ENCODE results near the gene FHIT. TPM values are rescaled to one million over a fixed set of nuclear protein-coding genes. Genes with fewer than 3 reads are reported as not detected.

The FHIT gene
- total RNA-seq, 4 donors from 2014 or later: 1.6 to 12.9 (median 7.8) TPM

DNA sequence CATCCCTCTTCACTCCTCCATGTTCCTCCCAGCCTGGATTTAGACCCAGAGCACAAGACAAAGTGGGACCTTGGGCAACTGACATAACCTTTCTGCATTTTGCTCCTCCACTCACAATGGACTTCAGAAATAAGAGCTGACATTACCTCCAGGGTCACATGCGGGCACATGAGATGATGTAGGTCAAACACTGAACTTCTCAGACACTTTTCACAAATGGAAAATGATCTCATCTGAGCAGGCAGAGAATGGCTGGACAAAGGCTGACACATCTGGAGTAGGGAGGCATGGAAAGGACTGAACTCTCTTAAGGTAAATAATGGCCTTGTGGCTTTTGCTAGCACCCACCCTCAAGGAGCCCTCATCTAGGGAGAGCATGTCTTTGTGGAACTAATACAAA lies 1352.2 kb downstream of the FHIT start:
- no peak for DNase-seq (ENCODE audit: low spot score in 2 of 2)

DNA sequence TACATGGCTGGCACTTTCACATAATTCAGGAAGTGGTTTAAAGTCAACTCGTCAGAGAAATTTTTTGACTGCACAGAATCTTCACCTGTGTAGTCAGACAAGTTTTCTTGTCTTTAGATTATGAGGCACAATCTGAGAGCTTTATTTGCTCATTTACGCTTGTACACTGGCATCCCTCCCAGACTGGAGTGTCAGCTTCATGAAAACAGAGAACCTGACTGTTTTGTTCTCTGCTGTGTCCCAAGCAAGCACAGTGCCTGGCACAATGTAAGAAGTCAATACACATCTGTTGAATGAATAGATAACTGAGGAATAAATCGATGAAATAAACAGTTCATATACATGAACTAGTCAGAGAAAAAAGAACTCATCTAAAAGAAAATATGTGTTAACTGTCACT lies 1355.3 kb downstream of the FHIT start:
- Histone ChIP-seq H3K4me1 (no peaks in the 10 kb centered on the region), H3K27ac (no peak overlapping the region), H3K9me3 (no peaks in the 10 kb centered on the region), H3K27me3 (no peaks in the 10 kb centered on the region), H3K4me3 (no peak overlapping the region), H3K36me3 (no peaks in the 10 kb centered on the region)
- WGBS, 2 donors: 68 to 75% methylated on average over 3 of the region's 3 CpGs
- no peak for DNase-seq (ENCODE audit: low spot score in 2 of 2)
- TF ChIP-seq, protein P1, sequence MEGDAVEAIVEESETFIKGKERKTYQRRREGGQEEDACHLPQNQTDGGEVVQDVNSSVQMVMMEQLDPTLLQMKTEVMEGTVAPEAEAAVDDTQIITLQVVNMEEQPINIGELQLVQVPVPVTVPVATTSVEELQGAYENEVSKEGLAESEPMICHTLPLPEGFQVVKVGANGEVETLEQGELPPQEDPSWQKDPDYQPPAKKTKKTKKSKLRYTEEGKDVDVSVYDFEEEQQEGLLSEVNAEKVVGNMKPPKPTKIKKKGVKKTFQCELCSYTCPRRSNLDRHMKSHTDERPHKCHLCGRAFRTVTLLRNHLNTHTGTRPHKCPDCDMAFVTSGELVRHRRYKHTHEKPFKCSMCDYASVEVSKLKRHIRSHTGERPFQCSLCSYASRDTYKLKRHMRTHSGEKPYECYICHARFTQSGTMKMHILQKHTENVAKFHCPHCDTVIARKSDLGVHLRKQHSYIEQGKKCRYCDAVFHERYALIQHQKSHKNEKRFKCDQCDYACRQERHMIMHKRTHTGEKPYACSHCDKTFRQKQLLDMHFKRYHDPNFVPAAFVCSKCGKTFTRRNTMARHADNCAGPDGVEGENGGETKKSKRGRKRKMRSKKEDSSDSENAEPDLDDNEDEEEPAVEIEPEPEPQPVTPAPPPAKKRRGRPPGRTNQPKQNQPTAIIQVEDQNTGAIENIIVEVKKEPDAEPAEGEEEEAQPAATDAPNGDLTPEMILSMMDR (IDR thresholded peaks at IDR 0.05): no peak
- TF ChIP-seq POLR2A (IDR thresholded peaks at IDR 0.05): no peak
- TF ChIP-seq EP300 (IDR thresholded peaks at IDR 0.05): no peak

More for the DNA sequence above, 1352.2 kb downstream of the FHIT start:
- Histone ChIP-seq H3K4me1 (no peaks in the 10 kb centered on the region), H3K27me3 (no peaks in the 10 kb centered on the region), H3K27ac (no peak overlapping the region), H3K36me3 (no peaks in the 10 kb centered on the region), H3K9me3 (no peaks in the 10 kb centered on the region), H3K4me3 (no peak overlapping the region)
- 88 to 100% methylated on average over 1 of the region's 1 CpG for WGBS, 2 donors
- no peak for TF ChIP-seq EP300 (IDR thresholded peaks at IDR 0.05)
- TF ChIP-seq, protein P1 (IDR thresholded peaks at IDR 0.05): no peak
- TF ChIP-seq POLR2A (IDR thresholded peaks at IDR 0.05): no peak

DNA sequence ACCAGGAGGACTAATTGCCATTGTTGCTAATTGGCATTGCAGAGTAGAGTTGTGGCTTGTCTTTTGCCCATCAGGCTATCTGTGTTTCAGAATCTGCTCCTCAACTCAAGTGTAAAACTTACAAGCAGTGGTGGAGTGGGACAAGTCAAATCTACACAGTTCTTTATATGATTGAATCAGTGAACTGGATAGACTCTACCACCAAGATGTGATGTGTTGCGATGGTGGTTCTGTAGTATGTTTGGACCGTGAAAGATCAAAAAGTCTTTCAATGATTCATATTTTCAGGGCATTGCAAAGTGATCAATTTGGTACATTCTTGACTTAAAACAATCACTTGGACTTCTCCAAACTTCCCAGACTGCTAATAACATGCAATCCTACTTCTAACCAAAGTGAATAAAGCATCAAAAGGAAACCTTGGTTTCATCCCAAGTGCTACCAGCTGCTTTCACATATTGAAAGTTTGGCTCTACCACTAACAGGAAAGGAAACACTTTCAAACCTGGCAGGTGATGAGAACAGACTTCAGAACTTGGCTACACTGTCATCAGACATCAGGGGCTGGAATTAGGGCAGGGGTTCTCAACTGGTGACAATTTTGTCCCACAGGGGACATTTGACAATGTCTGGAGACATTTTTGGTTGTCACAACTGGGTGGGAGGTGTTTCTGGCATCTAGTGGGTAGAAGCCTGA lies 1356.7 kb downstream of the FHIT start:
- WGBS, 2 donors: 98% methylated on average over 2 of the region's 2 CpGs
- Histone ChIP-seq H3K4me1 (no peaks in the 10 kb centered on the region), H3K36me3 (no peaks in the 10 kb centered on the region), H3K9me3 (no peaks in the 10 kb centered on the region), H3K27ac (no peak overlapping the region), H3K4me3 (no peak overlapping the region), H3K27me3 (no peaks in the 10 kb centered on the region)
- DNase-seq (ENCODE audit: low spot score in 2 of 2): no peak
- TF ChIP-seq, protein P1 (IDR thresholded peaks at IDR 0.05): no peak
- TF ChIP-seq POLR2A (IDR thresholded peaks at IDR 0.05): no peak
- TF ChIP-seq EP300 (IDR thresholded peaks at IDR 0.05): no peak

DNA sequence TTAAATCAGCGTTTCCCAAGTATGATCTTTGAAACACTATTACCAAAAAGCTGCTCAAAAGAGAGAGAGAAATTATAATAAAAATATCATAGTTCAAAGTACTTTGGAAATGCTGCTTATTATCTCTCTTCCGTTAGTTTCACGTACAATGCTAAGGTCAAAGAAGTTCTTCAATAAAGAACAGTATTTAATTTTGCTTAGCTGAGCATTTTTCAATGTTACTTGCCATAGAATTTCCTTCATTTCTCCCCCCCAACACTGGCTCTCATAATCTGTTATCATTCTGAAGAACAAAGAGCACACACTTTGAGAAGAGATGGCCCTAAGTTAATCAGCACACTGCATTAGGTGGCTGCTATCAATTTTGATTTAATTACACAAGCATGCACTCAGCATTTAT lies 1360.6 kb downstream of the FHIT start:
- TF ChIP-seq EP300 (IDR thresholded peaks at IDR 0.05): no peak
- TF ChIP-seq, protein P1 (IDR thresholded peaks at IDR 0.05): no peak
- no peak for TF ChIP-seq POLR2A (IDR thresholded peaks at IDR 0.05)
- Histone ChIP-seq H3K36me3 (no peaks in the 10 kb centered on the region), H3K4me1 (no peaks in the 10 kb centered on the region), H3K27ac (no peak overlapping the region), H3K27me3 (no peaks in the 10 kb centered on the region), H3K9me3 (no peaks in the 10 kb centered on the region), H3K4me3 (no peak overlapping the region)
- DNase-seq (ENCODE audit: low spot score in 2 of 2): no peak
- whole genome bisulfite sequencing, 2 donors: 80 to 90% methylated on average over 3 of the region's 3 CpGs

GRCh38 chr3:59886790-59887189 lies 1364.5 kb downstream of the FHIT start:
- no peaks in the 10 kb centered on the region for H3K27me3 ChIP-seq
- 82 to 86% methylated on average over 1 of the region's 1 CpG for WGBS, 2 donors
- H3K36me3 ChIP-seq: no peaks in the 10 kb centered on the region
- no peaks in the 10 kb centered on the region for H3K9me3 ChIP-seq
- TF ChIP-seq, protein P1 (IDR thresholded peaks at IDR 0.05): no peak
- TF ChIP-seq POLR2A (IDR thresholded peaks at IDR 0.05) (no peak), EP300 (IDR thresholded peaks at IDR 0.05) (no peak)
- DNase-seq (ENCODE audit: low spot score in 2 of 2): no peak
- H3K4me3 ChIP-seq: no peak overlapping the region
- no peaks in the 10 kb centered on the region for H3K4me1 ChIP-seq
- H3K27ac ChIP-seq: no peak overlapping the region
